MG63 (cell line): ENCODE measurements around the gene NCKAP5. TPM values are rescaled to one million over a fixed set of nuclear protein-coding genes. Genes with fewer than 3 reads are reported as not detected.
A peak's percentile ranks its signal among the peaks of the same experiment; 100 is the strongest.
"Not testable (repeated sequence)": the region's sequence is repeated elsewhere in the genome, so short reads cannot be mapped to it uniquely, and the experiment has no call there.

Experiments
- DNase-seq: peaks from one replicate; pipeline ENCODE4 v3.0.0-alpha.2; 2020
- H3K27me3 ChIP-seq: fragments of 250-450 bp; sonication (Bioruptor Pico); 2 replicates; pipeline ENCODE4 v1.5.1; 2020; ENCODE audit warnings: mild to moderate bottlenecking, moderate library complexity
- H3K36me3 ChIP-seq: fragments of 250-450 bp; sonication (Bioruptor Pico); 2 replicates; pipeline ENCODE4 v1.5.1; 2020; ENCODE audit warnings: mild to moderate bottlenecking, moderate library complexity
- H3K4me3 ChIP-seq: fragments of 250-450 bp; sonication (Bioruptor Pico); 2 replicates; pipeline ENCODE4 v1.5.1; 2020; ENCODE audit warnings: mild to moderate bottlenecking, moderate library complexity
- H3K9me3 ChIP-seq: fragments of 250-450 bp; sonication (Bioruptor Pico); 2 replicates; pipeline ENCODE4 v1.5.1; 2020; ENCODE audit warnings: mild to moderate bottlenecking, moderate library complexity
- total RNA-seq: library from RNA; depleted of rRNA; stranded (reverse); fragments of >200 nt; shearing (Covaris generic); gene quantifications from 2 replicates; pipeline ENCODE4 v1.2.3, GENCODE V29; 2014; ENCODE audit warnings: low replicate concordance

Gene NCKAP5
- total RNA-seq, 1 experiment from 2014 or later: not detected

DNA sequence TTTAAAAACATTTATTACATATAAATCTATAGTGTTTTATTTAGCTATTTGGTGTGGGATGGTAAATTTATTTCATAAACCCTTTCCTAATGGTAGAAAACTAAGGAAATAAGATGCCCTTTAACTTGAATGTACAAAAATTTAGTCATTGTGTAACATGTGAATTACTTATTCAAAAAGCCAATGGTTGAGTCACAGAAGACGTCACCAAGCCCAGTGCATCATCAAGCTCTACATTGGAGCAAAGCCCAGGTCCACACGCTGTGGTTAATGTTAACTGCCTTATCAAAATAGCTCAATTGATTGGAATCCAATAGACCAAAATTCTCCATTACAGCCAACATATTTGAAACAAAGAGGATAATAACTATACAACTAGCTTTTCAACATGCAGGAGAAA lies 752.7 kb downstream of the NCKAP5 start:
- no peaks in the 10 kb centered on the region for H3K27me3 ChIP-seq
- DNase-seq: peak; percentile 39
- no peaks in the 10 kb centered on the region for H3K36me3 ChIP-seq
- H3K9me3 ChIP-seq: no peaks in the 10 kb centered on the region
- no peak overlapping the region for H3K4me3 ChIP-seq

- no peak for DNase-seq
- no peaks in the 10 kb centered on the region for H3K27me3 ChIP-seq
- no peak overlapping the region for H3K4me3 ChIP-seq
- no peaks in the 10 kb centered on the region for H3K9me3 ChIP-seq
- no peaks in the 10 kb centered on the region for H3K36me3 ChIP-seq
These were observed 753.6 kb downstream of the NCKAP5 start for GRCh38 chr2:132814651-132815050.

GRCh38 chr2:132813422-132813821 lies 754.8 kb downstream of the NCKAP5 start:
- no peaks in the 10 kb centered on the region for H3K27me3 ChIP-seq
- DNase-seq: no peak
- no peaks in the 10 kb centered on the region for H3K9me3 ChIP-seq
- no peak overlapping the region for H3K4me3 ChIP-seq
- H3K36me3 ChIP-seq: no peaks in the 10 kb centered on the region

DNA sequence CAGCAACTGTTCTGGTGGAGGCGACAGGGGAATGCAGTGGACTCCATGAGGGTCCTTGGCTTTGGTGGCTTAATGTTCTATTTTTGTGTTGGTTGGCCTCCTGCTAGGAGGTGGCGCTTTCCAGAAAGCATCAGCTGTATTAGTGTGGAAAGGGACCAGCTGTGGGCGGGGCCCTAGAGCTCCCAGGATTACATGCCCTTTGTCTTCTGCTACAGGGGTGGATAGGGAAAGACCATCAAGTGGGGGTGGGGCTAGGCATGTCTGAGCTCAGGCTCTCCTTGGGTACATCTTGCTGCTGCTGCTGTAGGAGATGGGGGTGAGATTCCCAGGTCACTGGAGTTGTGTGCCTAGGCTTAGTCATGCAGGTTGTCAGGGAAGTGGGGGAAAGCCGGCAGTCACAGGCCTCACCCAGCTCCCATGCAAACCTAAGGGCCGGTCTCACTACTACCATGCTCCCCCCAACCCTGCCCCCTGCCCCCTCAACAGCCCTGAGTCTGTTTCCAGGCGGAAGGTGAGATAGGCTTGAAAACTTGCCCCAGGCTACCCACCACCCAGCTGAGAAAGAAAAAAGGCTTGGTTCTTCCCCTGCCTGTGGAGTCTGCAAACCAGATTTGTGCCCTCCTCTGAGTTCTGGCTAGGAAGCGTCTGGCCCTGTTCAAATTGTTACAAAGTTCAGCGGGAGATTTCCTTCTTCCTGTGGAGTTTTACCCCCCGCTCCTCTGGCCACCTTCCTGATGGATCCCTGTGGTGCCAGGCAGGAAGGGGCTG lies 756.9 kb downstream of the NCKAP5 start:
- Histone ChIP-seq H3K4me3 (no peak overlapping the region), H3K27me3 (no peaks in the 10 kb centered on the region), H3K9me3 (0 out of 2 replicates have a peak, but pooled peaks cover 2% of the 10 kb centered on the region), H3K36me3 (no peaks in the 10 kb centered on the region)
- DNase-seq: no peak

DNA sequence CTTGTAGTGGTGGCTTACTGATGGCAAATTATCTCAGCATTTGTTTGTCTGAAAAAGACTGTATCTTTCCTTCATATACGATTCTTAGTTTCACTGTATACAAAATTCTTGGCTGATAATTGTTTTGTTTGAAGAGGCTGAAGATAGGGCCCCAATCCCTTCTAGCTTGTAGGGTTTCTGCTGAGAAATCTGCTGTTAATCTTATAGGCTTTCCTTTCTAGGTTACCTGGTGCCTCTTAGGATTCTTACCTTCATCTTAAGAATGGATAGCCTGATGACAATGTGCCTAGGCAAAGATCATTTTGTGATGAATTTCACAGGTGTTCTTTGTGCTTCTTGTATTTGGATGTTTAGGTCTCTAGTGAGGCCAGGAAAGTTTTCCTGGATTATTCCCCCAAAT lies 758.3 kb downstream of the NCKAP5 start:
- not testable (repeated sequence) for H3K27me3 ChIP-seq, DNase-seq, H3K9me3 ChIP-seq, H3K36me3 ChIP-seq, H3K4me3 ChIP-seq

- Histone ChIP-seq H3K27me3 (no peaks in the 10 kb centered on the region), H3K4me3 (no peak overlapping the region), H3K36me3 (no peaks in the 10 kb centered on the region), H3K9me3 (0 out of 2 replicates have a peak, but pooled peaks cover 2% of the 10 kb centered on the region)
- peak; percentile 46 for DNase-seq
These were observed 764.2 kb downstream of the NCKAP5 start for GRCh38 chr2:132804051-132804450.

- H3K36me3 ChIP-seq: no peaks in the 10 kb centered on the region
- no peak for DNase-seq
- no peaks in the 10 kb centered on the region for H3K9me3 ChIP-seq
These were observed 769.9 kb downstream of the NCKAP5 start for GRCh38 chr2:132798341-132798740.

DNA sequence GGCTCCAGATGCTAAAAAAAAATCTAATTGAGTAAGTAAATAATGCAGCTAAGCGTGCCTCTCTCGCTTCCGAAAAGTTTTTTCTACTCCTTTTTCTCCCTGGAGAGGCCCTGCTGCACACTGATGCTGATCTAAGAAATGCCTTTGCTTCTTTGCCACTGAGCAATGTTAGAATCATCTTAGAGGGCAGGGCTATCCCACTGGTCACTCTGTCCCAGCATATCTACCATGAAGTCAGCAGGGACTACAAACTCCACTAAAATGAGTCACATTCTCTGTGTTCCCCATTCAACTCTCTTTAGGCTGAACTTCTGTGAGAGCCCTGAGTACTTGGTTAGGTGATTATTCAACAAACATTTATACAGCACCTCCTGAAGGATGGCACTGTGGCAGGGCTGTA lies 770.7 kb downstream of the NCKAP5 start:
- no peaks in the 10 kb centered on the region for H3K9me3 ChIP-seq
- H3K27me3 ChIP-seq: no peaks in the 10 kb centered on the region
- no peaks in the 10 kb centered on the region for H3K36me3 ChIP-seq
- H3K4me3 ChIP-seq: no peak overlapping the region
- DNase-seq: no peak

More at GRCh38 chr2:132798341-132798740, 769.9 kb downstream of the NCKAP5 start:
- Histone ChIP-seq H3K4me3 (no peak overlapping the region), H3K27me3 (no peaks in the 10 kb centered on the region)

DNA sequence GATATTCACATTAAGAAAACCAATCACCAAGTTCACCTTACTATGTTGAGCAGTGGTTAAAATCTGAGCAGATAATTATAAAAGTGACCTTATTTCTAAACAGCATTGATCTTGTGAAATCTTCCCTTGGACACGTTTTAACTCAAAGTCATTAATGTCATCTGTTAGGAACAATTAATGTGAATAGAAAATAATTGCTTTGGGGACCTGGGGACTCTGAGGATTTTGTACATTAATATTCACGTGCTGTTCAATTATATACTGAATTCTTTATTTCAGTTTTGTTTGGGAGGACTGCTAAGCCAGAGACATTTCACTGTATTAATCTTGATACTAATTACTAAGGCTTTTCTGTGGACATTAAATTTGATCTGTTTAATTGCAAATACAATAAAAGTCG lies 771.2 kb downstream of the NCKAP5 start:
- no peaks in the 10 kb centered on the region for H3K27me3 ChIP-seq
- H3K4me3 ChIP-seq: no peak overlapping the region
- H3K36me3 ChIP-seq: no peaks in the 10 kb centered on the region
- H3K9me3 ChIP-seq: no peaks in the 10 kb centered on the region
- DNase-seq: no peak

GRCh38 chr2:132795220-132795619 lies 773.0 kb downstream of the NCKAP5 start:
- no peaks in the 10 kb centered on the region for H3K27me3 ChIP-seq
- no peak for DNase-seq

GRCh38 chr2:132793532-132793931 lies 774.7 kb downstream of the NCKAP5 start:
- Histone ChIP-seq H3K4me3 (no peak overlapping the region), H3K9me3 (no peaks in the 10 kb centered on the region), H3K36me3 (no peaks in the 10 kb centered on the region), H3K27me3 (no peaks in the 10 kb centered on the region)
- DNase-seq: no peak

More at GRCh38 chr2:132795220-132795619, 773.0 kb downstream of the NCKAP5 start:
- H3K36me3 ChIP-seq: no peaks in the 10 kb centered on the region
- H3K9me3 ChIP-seq: no peaks in the 10 kb centered on the region
- H3K4me3 ChIP-seq: no peak overlapping the region

DNA sequence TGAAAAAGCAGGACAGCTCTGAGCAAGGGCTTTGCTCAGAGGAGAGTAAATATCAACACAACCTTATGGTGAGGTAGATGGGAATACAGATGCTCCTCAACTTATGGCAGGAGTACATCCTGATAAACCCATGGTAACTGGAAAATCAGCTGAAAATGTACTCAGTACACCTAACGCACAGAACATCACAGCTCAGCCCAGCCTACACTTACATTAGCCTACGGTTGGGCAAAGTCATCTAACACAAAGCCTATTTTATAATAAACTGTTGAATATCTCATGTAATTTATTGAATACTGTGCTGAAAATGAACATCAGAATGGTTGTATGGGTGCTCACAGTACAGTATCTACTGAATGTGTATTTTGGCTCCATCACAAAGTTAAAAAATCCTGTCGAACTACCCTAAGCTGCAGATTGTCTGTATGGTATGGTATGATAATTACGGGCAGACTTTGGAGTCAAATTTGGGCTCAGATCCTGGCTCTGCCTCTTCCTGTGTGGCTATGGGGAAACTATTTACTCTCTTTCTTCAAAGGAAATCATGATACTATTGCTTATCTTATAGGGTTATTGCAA lies 778.0 kb downstream of the NCKAP5 start:
- no peaks in the 10 kb centered on the region for H3K27me3 ChIP-seq
- no peaks in the 10 kb centered on the region for H3K36me3 ChIP-seq
- DNase-seq: no peak
- H3K9me3 ChIP-seq: no peaks in the 10 kb centered on the region
- no peak overlapping the region for H3K4me3 ChIP-seq

DNA sequence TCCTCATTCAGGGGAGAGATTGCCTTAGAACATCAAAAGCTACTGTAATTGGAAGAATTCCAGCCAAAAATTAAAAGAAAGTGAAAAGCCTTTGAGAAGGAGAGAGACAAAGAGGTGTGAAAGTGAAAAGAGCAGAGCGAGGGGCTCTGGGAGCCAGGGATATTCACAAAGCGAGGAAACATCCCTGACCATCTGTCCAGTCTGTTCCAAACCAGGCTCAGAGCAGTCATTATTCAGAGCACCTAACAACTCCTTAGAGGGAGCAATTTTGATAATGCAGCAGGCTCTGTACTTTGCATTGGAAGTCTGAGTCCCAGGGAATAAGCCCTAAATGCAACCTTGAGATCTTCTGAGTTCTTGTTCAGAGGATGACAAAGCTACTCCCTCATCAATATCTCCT lies 779.2 kb downstream of the NCKAP5 start:
- no peaks in the 10 kb centered on the region for H3K36me3 ChIP-seq
- no peaks in the 10 kb centered on the region for H3K27me3 ChIP-seq
- H3K4me3 ChIP-seq: no peak overlapping the region
- DNase-seq: no peak
- H3K9me3 ChIP-seq: no peaks in the 10 kb centered on the region

DNA sequence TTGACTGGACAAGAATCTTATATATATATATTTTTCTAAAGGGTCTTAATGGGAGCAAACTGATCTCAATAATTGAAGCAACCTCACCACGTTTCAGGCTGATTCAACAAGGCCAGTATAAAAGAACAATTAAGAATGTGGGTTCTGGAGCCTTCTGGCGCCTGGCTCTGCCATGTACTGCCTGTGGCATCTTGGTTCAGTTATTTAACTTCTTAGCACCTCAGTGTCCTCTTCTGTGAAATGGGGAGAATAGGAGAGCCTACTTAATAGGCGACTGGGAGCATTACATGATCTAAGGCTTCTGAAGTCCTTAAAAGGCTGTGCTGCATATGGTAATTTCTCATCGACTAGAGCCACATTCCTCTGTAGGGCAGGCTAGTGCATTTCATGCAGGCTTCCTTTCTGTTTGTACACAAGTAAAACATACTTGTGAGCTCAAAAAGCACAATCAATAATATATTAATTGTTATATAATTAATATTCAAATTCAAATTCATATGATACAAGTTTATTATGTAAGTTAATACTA lies 779.9 kb downstream of the NCKAP5 start:
- Histone ChIP-seq H3K27me3 (no peaks in the 10 kb centered on the region), H3K9me3 (no peaks in the 10 kb centered on the region), H3K4me3 (no peak overlapping the region), H3K36me3 (no peaks in the 10 kb centered on the region)
- no peak for DNase-seq

DNA sequence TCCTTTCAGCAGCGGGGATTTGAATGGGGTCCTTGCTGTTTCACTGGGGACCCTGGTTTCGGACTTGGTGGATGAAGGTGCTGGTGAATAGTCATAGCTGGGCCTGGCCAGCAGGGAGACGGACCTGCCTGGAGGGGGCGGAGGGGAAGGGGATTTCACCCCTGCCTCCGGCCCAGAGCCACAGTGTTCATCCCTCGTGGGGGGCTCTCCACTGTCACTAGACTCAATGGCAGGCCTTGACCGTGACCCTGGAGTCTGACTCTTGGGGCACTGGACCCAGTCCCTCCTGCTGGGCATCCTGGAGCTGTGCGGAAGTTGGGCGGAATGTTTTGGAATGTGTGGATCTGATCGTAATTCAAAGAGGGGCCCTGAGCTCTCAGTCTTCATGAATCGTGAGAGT lies 784.4 kb downstream of the NCKAP5 start:
- H3K9me3 ChIP-seq: no peaks in the 10 kb centered on the region
- DNase-seq: no peak
- H3K27me3 ChIP-seq: no peaks in the 10 kb centered on the region
- H3K36me3 ChIP-seq: no peaks in the 10 kb centered on the region
- H3K4me3 ChIP-seq: no peak overlapping the region

DNA sequence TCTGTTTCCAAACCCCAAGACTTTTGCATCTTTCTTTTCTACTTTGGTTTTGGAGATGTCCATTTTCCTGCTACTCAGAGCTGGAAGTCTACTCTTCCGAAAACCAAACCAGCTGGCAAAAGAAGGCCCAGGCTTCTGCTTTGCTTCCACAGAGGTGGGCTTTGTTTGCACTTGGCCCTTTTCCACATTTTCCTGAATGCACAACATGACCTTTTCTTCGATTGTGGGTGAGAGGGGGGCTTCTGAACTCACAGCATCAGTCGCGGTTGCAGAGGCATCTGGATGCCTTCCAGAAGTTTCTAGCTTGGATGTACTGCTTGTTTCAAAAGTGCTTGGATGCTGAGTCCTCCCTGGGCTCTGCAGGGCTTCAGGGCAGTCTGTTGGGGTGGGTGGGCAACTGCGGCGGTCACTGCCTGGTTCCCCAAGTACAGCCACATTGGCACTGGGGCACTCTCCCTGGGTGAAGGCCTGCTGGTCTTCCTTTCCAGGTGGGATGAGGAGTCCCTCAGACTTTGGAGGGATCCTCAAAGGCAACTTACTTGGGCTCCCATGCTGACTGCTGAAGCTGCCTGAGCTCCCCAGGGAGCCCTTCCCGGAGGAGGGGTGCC lies 786.0 kb downstream of the NCKAP5 start:
- Histone ChIP-seq H3K9me3 (no peaks in the 10 kb centered on the region), H3K27me3 (no peaks in the 10 kb centered on the region), H3K4me3 (no peak overlapping the region), H3K36me3 (no peaks in the 10 kb centered on the region)
- DNase-seq: no peak

GRCh38 chr2:132780651-132781050 lies 787.6 kb downstream of the NCKAP5 start:
- no peaks in the 10 kb centered on the region for H3K36me3 ChIP-seq
- H3K4me3 ChIP-seq: no peak overlapping the region
- no peak for DNase-seq
- no peaks in the 10 kb centered on the region for H3K9me3 ChIP-seq
- no peaks in the 10 kb centered on the region for H3K27me3 ChIP-seq
